ENCODE data around the gene FAM204A.

The FAM204A gene

DNA sequence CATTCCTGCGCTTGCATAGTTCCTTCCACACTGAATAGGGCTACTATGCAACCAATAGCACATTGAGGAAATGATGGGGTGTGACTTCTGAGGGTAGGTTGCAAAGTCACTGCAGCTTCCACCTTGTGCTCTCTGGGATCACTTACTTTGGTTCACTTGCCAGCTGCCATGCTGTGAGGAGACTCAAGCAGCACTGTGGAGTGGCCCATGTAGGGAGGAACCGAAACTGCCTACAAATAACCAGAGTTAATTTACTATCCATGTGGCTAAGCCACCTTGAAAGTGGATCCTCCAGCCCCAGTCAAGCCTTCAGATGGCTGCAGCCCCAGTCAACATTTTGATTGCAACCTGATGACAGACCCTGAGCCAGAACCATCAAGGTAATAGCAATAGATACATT lies 64.3 kb downstream of the FAM204A start:
- no peak overlapping the region for H3K4me3 ChIP-seq (ENCODE audit: low read depth, low read length)
- TF ChIP-seq, protein P1, sequence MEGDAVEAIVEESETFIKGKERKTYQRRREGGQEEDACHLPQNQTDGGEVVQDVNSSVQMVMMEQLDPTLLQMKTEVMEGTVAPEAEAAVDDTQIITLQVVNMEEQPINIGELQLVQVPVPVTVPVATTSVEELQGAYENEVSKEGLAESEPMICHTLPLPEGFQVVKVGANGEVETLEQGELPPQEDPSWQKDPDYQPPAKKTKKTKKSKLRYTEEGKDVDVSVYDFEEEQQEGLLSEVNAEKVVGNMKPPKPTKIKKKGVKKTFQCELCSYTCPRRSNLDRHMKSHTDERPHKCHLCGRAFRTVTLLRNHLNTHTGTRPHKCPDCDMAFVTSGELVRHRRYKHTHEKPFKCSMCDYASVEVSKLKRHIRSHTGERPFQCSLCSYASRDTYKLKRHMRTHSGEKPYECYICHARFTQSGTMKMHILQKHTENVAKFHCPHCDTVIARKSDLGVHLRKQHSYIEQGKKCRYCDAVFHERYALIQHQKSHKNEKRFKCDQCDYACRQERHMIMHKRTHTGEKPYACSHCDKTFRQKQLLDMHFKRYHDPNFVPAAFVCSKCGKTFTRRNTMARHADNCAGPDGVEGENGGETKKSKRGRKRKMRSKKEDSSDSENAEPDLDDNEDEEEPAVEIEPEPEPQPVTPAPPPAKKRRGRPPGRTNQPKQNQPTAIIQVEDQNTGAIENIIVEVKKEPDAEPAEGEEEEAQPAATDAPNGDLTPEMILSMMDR (IDR thresholded peaks at IDR 0.05; ENCODE audit: low read depth, low read length, missing control alignments), result no peak
- DNase-seq (ENCODE audit: low read depth), result no peak

DNA sequence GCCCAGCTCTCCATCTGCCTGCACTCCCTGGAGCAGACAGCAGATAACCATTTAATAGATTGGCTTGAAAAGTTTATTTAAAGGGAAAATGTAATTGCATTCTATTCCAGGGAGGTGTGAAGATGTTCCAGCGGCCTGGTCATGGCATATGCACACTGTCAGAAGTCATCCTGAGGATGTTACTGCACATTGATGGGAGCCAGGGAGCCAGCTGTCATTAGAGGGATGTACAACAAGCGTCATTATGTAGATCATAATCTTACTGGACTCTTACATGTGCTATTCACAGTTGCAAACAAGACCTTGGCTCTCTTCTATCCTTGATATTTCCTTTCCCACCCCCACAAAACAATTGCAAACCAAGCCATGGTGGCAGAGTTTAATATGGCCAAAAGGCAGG lies 65.4 kb downstream of the FAM204A start:
- no peak overlapping the region for H3K4me3 ChIP-seq (ENCODE audit: low read depth, low read length)
- DNase-seq (ENCODE audit: low read depth), result no peak
- TF ChIP-seq, protein P1 (IDR thresholded peaks at IDR 0.05; ENCODE audit: low read depth, low read length, missing control alignments), result no peak

DNA sequence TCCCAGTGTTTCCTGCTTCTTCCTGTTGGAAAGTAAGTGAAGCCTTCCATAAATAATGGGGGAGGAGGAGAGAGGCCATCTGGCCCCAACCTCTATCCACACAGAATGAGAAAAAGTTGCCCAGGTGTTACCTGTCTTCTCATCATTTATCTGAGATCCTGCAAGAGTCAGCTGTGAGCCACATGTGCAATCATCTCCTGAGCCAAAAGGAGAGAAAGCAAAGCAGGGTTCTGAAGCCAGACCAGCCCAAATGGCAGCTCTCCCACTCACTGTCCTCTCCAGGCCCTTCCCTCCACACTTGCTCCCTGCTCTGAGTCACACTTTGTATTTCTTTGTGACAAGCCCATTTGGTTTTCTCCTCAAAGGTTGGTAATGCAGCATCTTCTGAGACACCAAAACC lies 65.9 kb downstream of the FAM204A start:
- H3K4me3 ChIP-seq (ENCODE audit: low read depth, low read length), result no peak overlapping the region
- DNase-seq (ENCODE audit: low read depth), result no peak
- TF ChIP-seq, protein P1 (IDR thresholded peaks at IDR 0.05; ENCODE audit: low read depth, low read length, missing control alignments), result no peak

DNA sequence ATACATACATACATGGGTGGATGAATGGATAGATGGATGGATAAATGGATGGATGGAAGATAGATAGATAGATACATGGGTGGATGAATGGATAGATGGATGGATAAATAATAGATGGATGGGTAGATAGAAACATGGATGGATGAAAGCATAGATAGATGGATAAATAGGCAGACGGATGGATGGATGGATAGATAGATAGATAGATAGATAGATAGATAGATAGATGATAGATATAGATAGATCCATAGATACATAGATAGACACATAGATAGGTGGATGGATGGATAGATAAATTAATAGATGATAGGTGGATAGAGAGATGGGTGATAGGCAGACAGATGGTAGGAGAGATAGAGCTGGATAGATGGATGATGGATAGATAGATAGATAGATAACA lies 68.5 kb downstream of the FAM204A start:
- no peak for DNase-seq (ENCODE audit: low read depth)
- no peak overlapping the region for H3K4me3 ChIP-seq (ENCODE audit: low read depth, low read length)
- TF ChIP-seq, protein P1 (IDR thresholded peaks at IDR 0.05; ENCODE audit: low read depth, low read length, missing control alignments), result no peak

DNA sequence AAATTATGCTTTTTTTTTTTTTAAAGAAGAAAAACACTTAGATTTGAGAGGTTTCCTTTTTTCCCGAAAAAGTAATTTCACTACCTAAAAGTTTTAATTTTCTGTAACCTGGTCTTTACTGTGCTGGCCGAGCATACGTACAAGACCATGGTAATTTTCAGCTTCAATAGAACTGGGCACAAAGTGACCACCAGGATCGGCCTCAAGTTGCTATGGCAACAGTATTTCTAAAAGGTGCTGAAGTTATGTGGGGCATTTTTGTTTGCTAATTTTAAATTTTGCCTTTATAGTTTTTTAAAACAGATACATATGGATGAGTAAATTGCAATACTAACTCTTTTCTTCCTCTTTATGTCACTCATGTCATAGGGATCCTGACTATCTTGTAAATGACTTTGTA lies 69.4 kb downstream of the FAM204A start:
- no peak overlapping the region for H3K4me3 ChIP-seq (ENCODE audit: low read depth, low read length)
- no peak for DNase-seq (ENCODE audit: low read depth)
- TF ChIP-seq, protein P1 (IDR thresholded peaks at IDR 0.05; ENCODE audit: low read depth, low read length, missing control alignments), result no peak

DNA sequence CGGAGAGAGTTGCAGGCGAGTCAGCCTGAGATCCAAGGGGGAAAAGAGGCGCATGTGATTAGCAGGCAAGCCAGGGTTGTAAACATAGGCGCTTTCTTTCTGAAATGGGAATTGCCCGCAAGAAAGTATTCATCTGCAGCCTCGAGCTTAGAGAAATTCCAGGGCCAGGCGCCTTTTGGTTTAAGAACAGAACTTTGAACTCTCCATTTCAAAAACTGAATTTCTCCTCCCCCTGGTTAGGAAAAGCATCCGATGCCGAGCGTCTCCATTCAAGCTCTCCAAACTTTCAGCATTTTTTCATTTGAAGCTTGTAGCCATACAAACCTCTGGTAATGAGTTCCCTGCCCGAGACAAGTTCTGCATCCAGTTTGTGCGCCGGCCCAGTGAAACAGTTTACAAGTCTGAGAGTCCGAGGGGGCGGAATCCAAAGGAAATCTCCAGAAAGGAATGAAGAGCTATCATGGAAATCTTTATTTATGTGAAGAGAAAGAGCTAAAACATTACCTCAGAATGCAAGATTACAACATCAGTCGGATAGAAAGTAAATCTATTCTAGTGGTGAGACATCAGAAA lies 69.9 kb downstream of the FAM204A start:
- TF ChIP-seq, protein P1 (IDR thresholded peaks at IDR 0.05; ENCODE audit: low read depth, low read length, missing control alignments), result no peak
- DNase-seq (ENCODE audit: low read depth), result no peak
- no peak overlapping the region for H3K4me3 ChIP-seq (ENCODE audit: low read depth, low read length)

DNA sequence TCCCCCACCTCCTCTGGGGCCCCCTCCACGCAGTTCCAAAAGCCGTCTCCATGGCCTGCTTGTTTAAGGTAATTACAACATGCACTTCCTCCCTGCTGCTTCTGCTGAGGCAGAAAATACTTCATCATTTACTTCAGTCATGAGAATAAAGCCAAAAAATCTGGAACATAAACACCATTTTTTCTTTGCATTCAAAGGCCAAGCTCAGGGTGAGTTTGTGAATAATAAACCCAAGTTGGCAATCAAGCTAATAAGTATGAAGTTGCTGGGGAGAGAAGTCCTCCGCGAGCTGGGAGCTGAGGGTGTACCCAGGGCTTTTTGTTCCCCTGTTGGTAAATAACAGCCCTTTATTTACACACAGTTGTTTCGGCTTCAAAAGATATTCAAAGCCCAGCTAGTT lies 70.5 kb downstream of the FAM204A start:
- H3K4me3 ChIP-seq (ENCODE audit: low read depth, low read length), result no peak overlapping the region
- no peak for DNase-seq (ENCODE audit: low read depth)
- TF ChIP-seq, protein P1 (IDR thresholded peaks at IDR 0.05; ENCODE audit: low read depth, low read length, missing control alignments), result no peak

Data from GM12864 (cell line).